ENCODE data around the gene ZNF385D.
A peak's percentile ranks its signal among the peaks of the same experiment; 100 is the strongest.

The ZNF385D gene

DNA sequence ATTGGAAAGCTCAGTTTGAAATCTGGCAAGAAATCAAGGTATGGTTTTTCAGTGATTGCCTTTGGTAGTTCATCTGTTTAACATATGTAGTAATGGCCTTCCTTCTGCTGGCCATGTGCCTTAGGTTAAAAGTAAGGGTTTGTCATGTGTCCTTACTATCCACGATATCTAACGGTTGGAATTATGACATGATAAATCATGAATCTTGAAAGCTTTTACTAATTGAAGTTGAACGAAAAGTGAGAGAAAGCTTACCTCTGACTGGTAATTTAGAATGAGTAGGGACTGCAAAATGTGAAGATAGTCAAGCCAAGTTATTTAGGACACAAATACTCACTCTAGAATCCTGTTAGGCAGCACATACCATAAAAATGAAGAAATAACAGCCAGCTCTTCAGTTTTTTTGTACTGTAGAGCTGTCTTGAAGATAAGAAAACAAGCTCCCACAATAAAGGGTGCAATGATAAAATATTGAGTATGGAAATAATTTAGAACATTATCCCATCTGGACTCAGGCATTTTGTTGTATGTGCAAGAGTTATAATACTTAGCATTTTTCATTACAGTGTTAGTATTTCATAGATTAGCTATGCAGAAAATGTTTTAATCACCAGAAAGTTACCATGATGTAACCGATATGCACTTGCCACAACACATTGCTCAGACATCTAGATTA is 303.4 kb downstream of the ZNF385D start:
- no peak overlapping the region for H3K4me3 ChIP-seq (ENCODE audit: low read depth, low read length)
- ChIA-PET CTCF (interaction anchor here (0.6 to 2.2 kb wide), 5 partner anchors 12 to 447 kb away, joined by 3 to 6 read pairs (median 5); no protein-coding TSS in a partner anchor), POLR2A (interaction anchor here (1.0 kb wide), 1 partner anchor 12 kb away, joined by 4 read pairs; no protein-coding TSS in a partner anchor)
- peak; percentile 67 for DNase-seq (ENCODE audit: low read depth, low spot score)
- TF ChIP-seq, protein P1, sequence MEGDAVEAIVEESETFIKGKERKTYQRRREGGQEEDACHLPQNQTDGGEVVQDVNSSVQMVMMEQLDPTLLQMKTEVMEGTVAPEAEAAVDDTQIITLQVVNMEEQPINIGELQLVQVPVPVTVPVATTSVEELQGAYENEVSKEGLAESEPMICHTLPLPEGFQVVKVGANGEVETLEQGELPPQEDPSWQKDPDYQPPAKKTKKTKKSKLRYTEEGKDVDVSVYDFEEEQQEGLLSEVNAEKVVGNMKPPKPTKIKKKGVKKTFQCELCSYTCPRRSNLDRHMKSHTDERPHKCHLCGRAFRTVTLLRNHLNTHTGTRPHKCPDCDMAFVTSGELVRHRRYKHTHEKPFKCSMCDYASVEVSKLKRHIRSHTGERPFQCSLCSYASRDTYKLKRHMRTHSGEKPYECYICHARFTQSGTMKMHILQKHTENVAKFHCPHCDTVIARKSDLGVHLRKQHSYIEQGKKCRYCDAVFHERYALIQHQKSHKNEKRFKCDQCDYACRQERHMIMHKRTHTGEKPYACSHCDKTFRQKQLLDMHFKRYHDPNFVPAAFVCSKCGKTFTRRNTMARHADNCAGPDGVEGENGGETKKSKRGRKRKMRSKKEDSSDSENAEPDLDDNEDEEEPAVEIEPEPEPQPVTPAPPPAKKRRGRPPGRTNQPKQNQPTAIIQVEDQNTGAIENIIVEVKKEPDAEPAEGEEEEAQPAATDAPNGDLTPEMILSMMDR (IDR thresholded peaks at IDR 0.05; ENCODE audit: insufficient read depth, low read length, missing control alignments), result no peak

GRCh38 chr3:21446945-21447475 is 304.0 kb downstream of the ZNF385D start:
- TF ChIP-seq, protein P1 (IDR thresholded peaks at IDR 0.05; ENCODE audit: insufficient read depth, low read length, missing control alignments), result no peak
- no peak for DNase-seq (ENCODE audit: low read depth, low spot score)
- POLR2A ChIA-PET, result interaction anchor here (1.0 kb wide), 1 partner anchor 11 kb away, joined by 4 read pairs; no protein-coding TSS in a partner anchor
- no peak overlapping the region for H3K4me3 ChIP-seq (ENCODE audit: low read depth, low read length)
- CTCF ChIA-PET, result interaction anchor here (1.4 to 2.2 kb wide), 3 partner anchors 11 to 447 kb away, joined by 5 to 6 read pairs (median 6); no protein-coding TSS in a partner anchor

DNA sequence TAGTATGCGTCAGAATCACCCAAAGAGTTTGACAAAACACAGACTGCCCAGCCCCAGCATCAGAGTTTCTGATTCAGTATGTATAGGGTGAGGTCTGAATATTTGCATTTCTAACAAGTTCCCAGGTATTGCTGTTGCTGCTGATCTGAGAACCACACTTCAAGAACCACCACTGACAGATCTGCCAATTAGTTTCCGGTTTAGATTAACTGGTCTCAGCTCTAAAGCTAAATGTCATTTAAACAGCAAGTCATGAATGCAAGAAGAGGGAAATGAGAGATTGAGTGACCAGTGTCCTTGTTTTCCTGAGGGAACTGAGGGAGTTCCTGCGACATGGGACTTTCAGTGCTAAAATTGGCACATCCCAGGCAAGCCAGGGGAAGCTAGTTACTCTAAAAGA is 305.0 kb downstream of the ZNF385D start:
- ChIA-PET CTCF (interaction anchor here (0.6 to 1.4 kb wide), 2 partner anchors 14 to 90 kb away, joined by 3 to 5 read pairs; no protein-coding TSS in a partner anchor), POLR2A (no interaction called here)
- TF ChIP-seq, protein P1 (IDR thresholded peaks at IDR 0.05; ENCODE audit: insufficient read depth, low read length, missing control alignments), result no peak
- DNase-seq (ENCODE audit: low read depth, low spot score), result no peak
- no peak overlapping the region for H3K4me3 ChIP-seq (ENCODE audit: low read depth, low read length)

DNA sequence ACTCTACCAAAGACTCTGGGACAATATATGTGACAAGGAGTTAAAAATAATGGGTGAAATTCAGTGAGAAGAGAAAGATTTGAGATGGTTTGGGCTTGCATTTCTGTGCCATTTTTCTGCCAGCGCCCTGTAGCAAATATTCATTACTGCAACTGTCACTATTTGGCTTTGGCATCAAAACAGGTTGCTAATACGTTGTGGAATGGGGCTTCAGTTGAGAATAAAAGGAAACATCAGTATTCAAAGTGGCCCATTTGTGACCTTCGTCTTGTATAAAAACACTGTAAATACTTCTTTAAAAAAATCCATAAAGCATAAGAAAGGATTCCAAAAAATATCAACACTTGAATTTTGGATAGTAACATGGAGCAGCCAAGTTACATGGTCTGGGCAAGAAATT is 309.2 kb downstream of the ZNF385D start:
- TF ChIP-seq, protein P1 (IDR thresholded peaks at IDR 0.05; ENCODE audit: insufficient read depth, low read length, missing control alignments), result no peak
- H3K4me3 ChIP-seq (ENCODE audit: low read depth, low read length), result no peak overlapping the region
- no peak for DNase-seq (ENCODE audit: low read depth, low spot score)
- CTCF ChIA-PET, result no interaction called here
- POLR2A ChIA-PET, result no interaction called here

GRCh38 chr3:21436835-21437234 is 314.2 kb downstream of the ZNF385D start:
- ChIA-PET POLR2A (interaction anchor here (1.4 kb wide), 1 partner anchor 10 kb away, joined by 4 read pairs; no protein-coding TSS in a partner anchor), CTCF (no interaction called here)
- TF ChIP-seq, protein P1 (IDR thresholded peaks at IDR 0.05; ENCODE audit: insufficient read depth, low read length, missing control alignments), result no peak
- H3K4me3 ChIP-seq (ENCODE audit: low read depth, low read length), result no peak overlapping the region
- no peak for DNase-seq (ENCODE audit: low read depth, low spot score)

GRCh38 chr3:21435871-21436270 is 315.1 kb downstream of the ZNF385D start:
- peak; percentile 76 for DNase-seq (ENCODE audit: low read depth, low spot score)
- POLR2A ChIA-PET, result interaction anchor here (1.4 kb wide), 1 partner anchor 11 kb away, joined by 4 read pairs; no protein-coding TSS in a partner anchor
- TF ChIP-seq, protein P1 (IDR thresholded peaks at IDR 0.05; ENCODE audit: insufficient read depth, low read length, missing control alignments), result no peak
- no peak overlapping the region for H3K4me3 ChIP-seq (ENCODE audit: low read depth, low read length)
- CTCF ChIA-PET, result interaction anchor here (1.6 kb wide), 1 partner anchor 12 kb away, joined by 6 read pairs; no protein-coding TSS in a partner anchor

Data from AG04449 (cell line).